ENCODE data around the gene CYGB. TPM values are rescaled to one million over a fixed set of nuclear protein-coding genes. Genes with fewer than 3 reads are reported as not detected.
A peak's percentile ranks its signal among the peaks of the same experiment; 100 is the strongest.

CYGB gene
- polyA plus RNA-seq, 3 donors = not detected

DNA sequence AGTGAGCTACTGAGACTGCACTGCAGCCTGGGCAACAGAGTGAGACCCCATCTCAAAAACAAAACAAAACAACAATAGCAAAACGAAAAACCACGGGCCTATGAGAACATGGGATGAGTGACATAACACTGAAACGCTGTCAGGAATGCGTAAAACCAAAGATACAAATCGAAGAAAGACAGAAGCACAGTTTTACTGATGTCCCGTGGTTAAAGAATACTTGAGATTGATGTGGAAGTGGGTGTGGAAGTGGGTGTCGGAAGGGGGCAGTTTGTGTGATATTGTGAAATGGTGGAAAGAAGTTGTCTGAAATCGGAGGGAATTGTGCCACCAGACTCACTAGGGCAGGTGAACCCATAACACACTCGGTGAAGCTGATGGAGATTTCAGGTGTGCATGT, 38.7 kb upstream of the CYGB start:
- peaks cover 0 to 5% (median 0%) of the 10 kb centered on the region in 7 donors for H3K9me3 Mint-ChIP-seq
- H3K36me3 Mint-ChIP-seq = peaks cover 0 to 16% of the 10 kb centered on the region in 2 donors
- intact Hi-C loops (cut with micrococcal nuclease) = no loop called here

DNA sequence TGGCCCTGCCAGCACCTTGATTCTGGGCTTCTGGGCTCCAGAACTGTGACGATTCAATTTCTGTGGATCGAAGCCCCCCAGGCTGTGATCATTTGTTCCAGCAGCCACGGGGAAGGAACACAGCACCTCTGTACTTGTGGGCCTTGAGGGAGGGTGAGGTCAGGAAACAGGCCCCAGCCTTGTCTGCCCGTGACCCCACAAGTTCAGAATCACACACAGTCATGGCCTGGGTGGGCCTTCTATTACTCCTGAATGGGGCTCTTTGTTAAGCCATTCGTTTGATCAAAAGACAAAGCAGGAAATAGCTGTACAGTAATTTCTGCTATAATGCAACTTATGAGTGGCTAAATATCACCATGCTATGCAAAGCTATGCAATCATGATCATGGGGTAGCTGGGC, 38.1 kb upstream of the CYGB start:
- Mint-ChIP-seq H3K4me1 (peaks cover 24% of the 10 kb centered on the region), H3K9me3 (peaks cover 2 to 10% (median 5%) of the 10 kb centered on the region in 7 donors), H3K4me3 (no peak overlapping the region), H3K27ac (no peak overlapping the region), H3K27me3 (ENCODE audit: low read depth in 3 of 3) (peaks cover 0 to 3% (median 1%) of the 10 kb centered on the region in 3 donors), H3K36me3 (peaks cover 0 to 20% of the 10 kb centered on the region in 2 donors)
- no peaks in the 10 kb centered on the region for H3K36me3 ChIP-seq (replicated peaks in 1 of 2; ENCODE audit: control insufficient read depth in 1 of 2, insufficient read depth in 2 of 2, low read length in 2 of 2)
- no peak overlapping the region for H3K4me2 ChIP-seq (replicated peaks; ENCODE audit: extremely low read depth, low read length, poor library complexity, severe bottlenecking)
- peaks cover 17 to 18% of the 10 kb centered on the region in 2 donors for H3K4me1 ChIP-seq (ENCODE audit: control insufficient read depth in 1 of 2, insufficient read depth in 2 of 2, low read length in 2 of 2)
- no peaks in the 10 kb centered on the region for H3K27me3 ChIP-seq (ENCODE audit: control insufficient read depth in 2 of 2, insufficient read depth in 2 of 2, low read length in 2 of 2)
- no peaks in the 10 kb centered on the region for H3K79me2 ChIP-seq (ENCODE audit: insufficient read depth, low read length)
- H3K4me3 ChIP-seq (replicated peaks in 1 of 3; ENCODE audit: low read depth in 2 of 3, low read length in 3 of 3) = no peak overlapping the region
- H2AFZ ChIP-seq (ENCODE audit: insufficient read depth, low read depth, low read length, poor library complexity, severe bottlenecking) = no peak overlapping the region
- TF ChIP-seq, protein P1, sequence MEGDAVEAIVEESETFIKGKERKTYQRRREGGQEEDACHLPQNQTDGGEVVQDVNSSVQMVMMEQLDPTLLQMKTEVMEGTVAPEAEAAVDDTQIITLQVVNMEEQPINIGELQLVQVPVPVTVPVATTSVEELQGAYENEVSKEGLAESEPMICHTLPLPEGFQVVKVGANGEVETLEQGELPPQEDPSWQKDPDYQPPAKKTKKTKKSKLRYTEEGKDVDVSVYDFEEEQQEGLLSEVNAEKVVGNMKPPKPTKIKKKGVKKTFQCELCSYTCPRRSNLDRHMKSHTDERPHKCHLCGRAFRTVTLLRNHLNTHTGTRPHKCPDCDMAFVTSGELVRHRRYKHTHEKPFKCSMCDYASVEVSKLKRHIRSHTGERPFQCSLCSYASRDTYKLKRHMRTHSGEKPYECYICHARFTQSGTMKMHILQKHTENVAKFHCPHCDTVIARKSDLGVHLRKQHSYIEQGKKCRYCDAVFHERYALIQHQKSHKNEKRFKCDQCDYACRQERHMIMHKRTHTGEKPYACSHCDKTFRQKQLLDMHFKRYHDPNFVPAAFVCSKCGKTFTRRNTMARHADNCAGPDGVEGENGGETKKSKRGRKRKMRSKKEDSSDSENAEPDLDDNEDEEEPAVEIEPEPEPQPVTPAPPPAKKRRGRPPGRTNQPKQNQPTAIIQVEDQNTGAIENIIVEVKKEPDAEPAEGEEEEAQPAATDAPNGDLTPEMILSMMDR (IDR thresholded peaks at IDR 0.05) = no peak
- DNase-seq = no peak
- no peaks in the 10 kb centered on the region for H3K9me3 ChIP-seq (replicated peaks in 1 of 2; ENCODE audit: control insufficient read depth in 1 of 2, insufficient read depth in 1 of 2, low read length in 2 of 2)
- intact Hi-C loops (cut with micrococcal nuclease) = no loop called here
- H3K9ac ChIP-seq (ENCODE audit: insufficient read depth, low read length, poor library complexity, severe bottlenecking) = no peak overlapping the region
- H4K20me1 ChIP-seq (ENCODE audit: insufficient read depth, low read length) = peaks cover 4% of the 10 kb centered on the region
- H3K27ac ChIP-seq (ENCODE audit: low read depth in 1 of 2, low read length in 2 of 2) = no peak overlapping the region
- WGBS (ENCODE audit: insufficient coverage) = 90% methylated on average over 2 of the region's 5 CpGs

More for the DNA sequence above, 38.7 kb upstream of the CYGB start:
- no peak for DNase-seq
- H3K9ac ChIP-seq (ENCODE audit: insufficient read depth, low read length, poor library complexity, severe bottlenecking) = no peak overlapping the region
- H3K27ac ChIP-seq (ENCODE audit: low read depth in 1 of 2, low read length in 2 of 2) = no peak overlapping the region
- no peaks in the 10 kb centered on the region for H3K36me3 ChIP-seq (replicated peaks in 1 of 2; ENCODE audit: control insufficient read depth in 1 of 2, insufficient read depth in 2 of 2, low read length in 2 of 2)
- H4K20me1 ChIP-seq (ENCODE audit: insufficient read depth, low read length) = peaks cover 4% of the 10 kb centered on the region
- H3K27me3 ChIP-seq (ENCODE audit: control insufficient read depth in 2 of 2, insufficient read depth in 2 of 2, low read length in 2 of 2) = no peaks in the 10 kb centered on the region
- Mint-ChIP-seq H3K27me3 (ENCODE audit: low read depth in 3 of 3) (peaks cover 0 to 3% (median 1%) of the 10 kb centered on the region in 3 donors), H3K27ac (peak overlapping the region in 1 of 7 donors; percentile 4), H3K4me1 (peaks cover 30% of the 10 kb centered on the region), H3K4me3 (no peak overlapping the region)
- H3K4me2 ChIP-seq (replicated peaks; ENCODE audit: extremely low read depth, low read length, poor library complexity, severe bottlenecking) = no peak overlapping the region
- WGBS (ENCODE audit: insufficient coverage) = 35% methylated on average over 5 of the region's 9 CpGs
- H2AFZ ChIP-seq (ENCODE audit: insufficient read depth, low read depth, low read length, poor library complexity, severe bottlenecking) = no peak overlapping the region
- TF ChIP-seq, protein P1 (IDR thresholded peaks at IDR 0.05) = no peak
- no peak overlapping the region for H3K4me3 ChIP-seq (replicated peaks in 1 of 3; ENCODE audit: low read depth in 2 of 3, low read length in 3 of 3)
- H3K79me2 ChIP-seq (ENCODE audit: insufficient read depth, low read length) = no peaks in the 10 kb centered on the region
- peaks cover 23 to 24% of the 10 kb centered on the region in 2 donors for H3K4me1 ChIP-seq (ENCODE audit: control insufficient read depth in 1 of 2, insufficient read depth in 2 of 2, low read length in 2 of 2)
- H3K9me3 ChIP-seq (replicated peaks in 1 of 2; ENCODE audit: control insufficient read depth in 1 of 2, insufficient read depth in 1 of 2, low read length in 2 of 2) = no peaks in the 10 kb centered on the region
